Aorta (tissue), 5 donors: ENCODE data around the gene ACOX2. TPM values are rescaled to one million over a fixed set of nuclear protein-coding genes. Genes with fewer than 3 reads are reported as not detected.

Experiments used
- ATAC-seq: fragments of 200-7000 bp; cut with Tn5 transposase; one replicate; pipeline ENCODE4 v1.9.1; 2022; ENCODE audit warnings: moderate library complexity; ENCODE audit not compliant: low FRiP score
- DNase-seq, 2 donors: peaks; one replicate each; pipeline ENCODE4 v3.0.0-alpha.2; 2020
- H3K27ac ChIP-seq, 2 donors: one replicate each; pipeline ENCODE4 v1.5.1; 2013; ENCODE audit warnings: low read length in 2 of 2, mild to moderate bottlenecking in 2 of 2, moderate library complexity in 2 of 2, control low read depth in 1 of 2, inconsistent platforms in 1 of 2, low read depth in 1 of 2
- H3K27me3 ChIP-seq, 2 donors: one replicate each; pipeline ENCODE4 v1.6.1; 2013; ENCODE audit warnings: control low read depth in 1 of 2, low read length in 1 of 2, mild to moderate bottlenecking in 1 of 2, moderate library complexity in 1 of 2; ENCODE audit not compliant: insufficient read depth in 2 of 2, control insufficient read depth in 1 of 2
- H3K36me3 ChIP-seq, 2 donors: one replicate each; pipeline ENCODE4 v1.6.1; 2013; ENCODE audit warnings: control low read depth in 1 of 2, low read length in 1 of 2, mild to moderate bottlenecking in 1 of 2; ENCODE audit not compliant: insufficient read depth in 2 of 2, control insufficient read depth in 1 of 2
- H3K4me1 ChIP-seq, 2 donors: one replicate each; pipeline ENCODE4 v1.6.1; 2013; ENCODE audit warnings: low read length in 2 of 2, control low read depth in 1 of 2, mild to moderate bottlenecking in 1 of 2, moderate library complexity in 1 of 2; ENCODE audit not compliant: insufficient read depth in 2 of 2, control insufficient read depth in 1 of 2
- H3K4me3 ChIP-seq, 2 donors: one replicate each; pipeline ENCODE4 v1.5.1; 2013; ENCODE audit warnings: low read length in 2 of 2, control low read depth in 1 of 2, mild to moderate bottlenecking in 1 of 2
- H3K9me3 ChIP-seq: one replicate; pipeline ENCODE4 v1.6.1; 2013; ENCODE audit warnings: mild to moderate bottlenecking, low read length; ENCODE audit not compliant: control insufficient read depth
- WGBS, 2 donors: extraction: QIAGEN DNeasy Blood & Tissue Kit; methylation state at CpG; one replicate each; pipeline ENCODE4 v1.1.7; 2013; 5-methylcytosine and 5-hydroxymethylcytosine counted together
- intact Hi-C, 2 donors: fragments of 100-400 bp; cut with DNase I; formaldehyde crosslinking; loops; one replicate each; pipeline versions ENCODE4 v1.14.2 to v1.15.0; 2022
- polyA plus RNA-seq, 2 donors: library from polyadenylated mRNA; stranded (reverse); fragments of 200-250 nt; gene quantifications; one replicate each; pipeline ENCODE4 v1.2.3, GENCODE V29; 2013
- total RNA-seq, 2 donors: library from RNA; stranded (reverse); fragmentation: NEBNext Ultra II Directional; extraction: Animal tissue kit (Norgen Biotek cat#: 25700); gene quantifications; one replicate each; pipeline ENCODE4 v1.2.1, GENCODE V29; 2021
- donor health status: healthy with polysubstance abuse.
- donor health status: Bipolar disorder and iron deficiency.
- donor health status: DM: no; HTN: no; CAD: no.
- donor health status: DM: no; HTN: no; CAD: no.
- donor health status: DM: yes; HTN: yes; CAD: no.

ACOX2 gene
- total and polyA plus RNA-seq, 4 donors, result 10.6 to 68.7 (median 22.2) TPM

GRCh38 chr3:58491506-58492402 is 45.2 kb downstream of the ACOX2 start, which contains the start of gene KCTD6:
TSS of gene KCTD6 (plus strand) at chr3:58492096. CDS start at chr3:58498756, 6,660 bp downstream.
- no peaks in the 10 kb centered on the region for H3K36me3 ChIP-seq
- WGBS, 2 donors, result 0 to 1% methylated on average over 71 to 104 of the region's 104 CpGs
- H3K4me1 ChIP-seq, result peaks cover 0 to 6% of the 10 kb centered on the region in 2 donors
- ATAC-seq, result peak; percentile 98
- H3K4me3 ChIP-seq, result peak within 1 kb of the TSS; percentile 77 to 98
- intact Hi-C loops, result loop anchor here (2.0 to 5.0 kb wide), 4 partner anchors 29 to 184 kb away; partner anchors contain the start of genes PDHB (in 2 of the 2), HTD2 (in 1 of the 2), PXK (in 1 of the 2) and RPP14 (in 1 of the 2)
- H3K9me3 ChIP-seq, result no peaks in the 10 kb centered on the region
- H3K27me3 ChIP-seq, result no peaks in the 10 kb centered on the region
- peak within 1 kb of the TSS; percentile 30 to 43 for H3K27ac ChIP-seq
- peak; percentile 96 to 98 for DNase-seq

- DNase-seq (peak; percentile 58 to 77), ATAC-seq (peak; percentile 5)
- Histone ChIP-seq H3K27ac (peak overlapping the region in 1 of 2 donors; percentile 30), H3K4me1 (peaks cover 0 to 6% of the 10 kb centered on the region in 2 donors), H3K27me3 (no peaks in the 10 kb centered on the region), H3K36me3 (no peaks in the 10 kb centered on the region), H3K4me3 (no peak overlapping the region), H3K9me3 (no peaks in the 10 kb centered on the region)
- 77 to 79% methylated on average over 19 of the region's 19 CpGs for WGBS, 2 donors
- intact Hi-C loops, result loop anchor here (2.0 to 5.0 kb wide), 3 partner anchors 28 to 184 kb away; partner anchors contain the start of genes PDHB (in 2 of the 2), HTD2 (in 1 of the 2) and RPP14 (in 1 of the 2)
Observed at GRCh38 chr3:58490860-58491501, 46.0 kb downstream of the ACOX2 start.

- WGBS, 2 donors, result 46% methylated on average over 2 of the region's 2 CpGs
- Histone ChIP-seq H3K4me1 (peaks cover 0 to 6% of the 10 kb centered on the region in 2 donors), H3K4me3 (no peak overlapping the region), H3K27ac (no peak overlapping the region), H3K27me3 (no peaks in the 10 kb centered on the region), H3K36me3 (no peaks in the 10 kb centered on the region), H3K9me3 (no peaks in the 10 kb centered on the region)
- ATAC-seq (no peak), DNase-seq (no peak)
- intact Hi-C loops, result no loop called here
Observed at GRCh38 chr3:58488967-58489366, 48.0 kb downstream of the ACOX2 start.

GRCh38 chr3:58487140-58487886 is 49.7 kb downstream of the ACOX2 start:
- DNase-seq (peak; percentile 76 to 81), ATAC-seq (no peak)
- Histone ChIP-seq H3K36me3 (no peaks in the 10 kb centered on the region), H3K4me1 (no peaks in the 10 kb centered on the region), H3K4me3 (no peak overlapping the region), H3K27me3 (no peaks in the 10 kb centered on the region), H3K27ac (no peak overlapping the region), H3K9me3 (no peaks in the 10 kb centered on the region)
- WGBS, 2 donors, result 55 to 56% methylated on average over 18 of the region's 18 CpGs
- intact Hi-C loops, result no loop called here

- DNase-seq (no peak), ATAC-seq (no peak)
- no peaks in the 10 kb centered on the region for H3K4me1 ChIP-seq
- H3K27me3 ChIP-seq, result no peaks in the 10 kb centered on the region
- H3K9me3 ChIP-seq, result no peaks in the 10 kb centered on the region
- no peak overlapping the region for H3K27ac ChIP-seq
- H3K4me3 ChIP-seq, result no peak overlapping the region
- intact Hi-C loops, result no loop called here
- H3K36me3 ChIP-seq, result no peaks in the 10 kb centered on the region
- 88 to 89% methylated on average over 6 of the region's 6 CpGs for WGBS, 2 donors
Observed at GRCh38 chr3:58485801-58486435, 51.1 kb downstream of the ACOX2 start.

GRCh38 chr3:58484722-58485069 is 52.3 kb downstream of the ACOX2 start:
- Histone ChIP-seq H3K4me1 (no peaks in the 10 kb centered on the region), H3K9me3 (no peaks in the 10 kb centered on the region), H3K27ac (no peak overlapping the region), H3K27me3 (no peaks in the 10 kb centered on the region), H3K36me3 (no peaks in the 10 kb centered on the region), H3K4me3 (no peak overlapping the region)
- no peak for ATAC-seq
- intact Hi-C loops, result no loop called here
- no peak for DNase-seq
- WGBS, 2 donors, result 71 to 81% methylated on average over 3 of the region's 3 CpGs

- no peaks in the 10 kb centered on the region for H3K36me3 ChIP-seq
- intact Hi-C loops, result no loop called here
- H3K27ac ChIP-seq, result no peak overlapping the region
- ATAC-seq (no peak), DNase-seq (no peak)
- H3K4me1 ChIP-seq, result no peaks in the 10 kb centered on the region
- peaks cover under 1% of the 10 kb centered on the region for H3K9me3 ChIP-seq
- WGBS, 2 donors, result 71 to 72% methylated on average over 7 of the region's 7 CpGs
- no peak overlapping the region for H3K4me3 ChIP-seq
- no peaks in the 10 kb centered on the region for H3K27me3 ChIP-seq
Observed at GRCh38 chr3:58484045-58484721, 52.8 kb downstream of the ACOX2 start.
